ENCODE data around the gene MFSD2A.
A peak's percentile ranks its signal among the peaks of the same experiment; 100 is the strongest.

Gene MFSD2A

GRCh38 chr1:39928809-39929587 is 25.9 kb upstream of the MFSD2A start:
- no peak overlapping the region for H3K4me3 ChIP-seq (replicated peaks in 1 of 2; ENCODE audit: low read depth in 2 of 2, low read length in 2 of 2)
- DNase-seq (ENCODE audit: low read depth in 2 of 2): no peak

GRCh38 chr1:39933956-39934941 is 20.7 kb upstream of the MFSD2A start:
- no peak for TF ChIP-seq CTCF (IDR thresholded peaks at IDR 0.05; ENCODE audit: low read depth, low read length)
- DNase-seq (ENCODE audit: low read depth in 2 of 2): peak; percentile 97 to 99
- no peak overlapping the region for H3K4me3 ChIP-seq (replicated peaks in 1 of 2; ENCODE audit: low read depth in 2 of 2, low read length in 2 of 2)

More at GRCh38 chr1:39928809-39929587, 25.9 kb upstream of the MFSD2A start:
- no peak for TF ChIP-seq CTCF (IDR thresholded peaks at IDR 0.05; ENCODE audit: low read depth, low read length)

- TF ChIP-seq CTCF (IDR thresholded peaks at IDR 0.05; ENCODE audit: low read depth, low read length): no peak
- DNase-seq (ENCODE audit: low read depth in 2 of 2): no peak
- H3K4me3 ChIP-seq (replicated peaks in 1 of 2; ENCODE audit: low read depth in 2 of 2, low read length in 2 of 2): no peak overlapping the region
These were observed 18.0 kb upstream of the MFSD2A start for GRCh38 chr1:39936724-39937491.

GRCh38 chr1:39938856-39939255 is 16.1 kb upstream of the MFSD2A start:
- TF ChIP-seq CTCF (IDR thresholded peaks at IDR 0.05; ENCODE audit: low read depth, low read length): no peak

GRCh38 chr1:39940253-39940652 is 14.7 kb upstream of the MFSD2A start:
- DNase-seq (ENCODE audit: low read depth in 2 of 2): no peak
- TF ChIP-seq CTCF (IDR thresholded peaks at IDR 0.05; ENCODE audit: low read depth, low read length): no peak
- no peak overlapping the region for H3K4me3 ChIP-seq (replicated peaks in 1 of 2; ENCODE audit: low read depth in 2 of 2, low read length in 2 of 2)

More at GRCh38 chr1:39938856-39939255, 16.1 kb upstream of the MFSD2A start:
- no peak overlapping the region for H3K4me3 ChIP-seq (replicated peaks in 1 of 2; ENCODE audit: low read depth in 2 of 2, low read length in 2 of 2)
- DNase-seq (ENCODE audit: low read depth in 2 of 2): no peak
